Activated CD8-positive, alpha-beta memory T cell treated with anti-CD3 and anti-CD28 coated beads for 1 hour (primary cell): Measurements from ENCODE around the gene CUL9.

Experiments
- DNase-seq, 2 donors: peaks; one replicate each; pipeline ENCODE4 v3.0.0-alpha.2; 2020; ENCODE audit warnings: low read depth in 1 of 2; ENCODE audit errors: extremely low read depth in 1 of 2

The CUL9 gene

GRCh38 chr6:43269273-43270007, 87.4 kb downstream of the CUL9 start:
- DNase-seq = peak in 1 of 2 donors; percentile 22

GRCh38 chr6:43271103-43271815, 89.3 kb downstream of the CUL9 start:
- DNase-seq = no peak

DNA sequence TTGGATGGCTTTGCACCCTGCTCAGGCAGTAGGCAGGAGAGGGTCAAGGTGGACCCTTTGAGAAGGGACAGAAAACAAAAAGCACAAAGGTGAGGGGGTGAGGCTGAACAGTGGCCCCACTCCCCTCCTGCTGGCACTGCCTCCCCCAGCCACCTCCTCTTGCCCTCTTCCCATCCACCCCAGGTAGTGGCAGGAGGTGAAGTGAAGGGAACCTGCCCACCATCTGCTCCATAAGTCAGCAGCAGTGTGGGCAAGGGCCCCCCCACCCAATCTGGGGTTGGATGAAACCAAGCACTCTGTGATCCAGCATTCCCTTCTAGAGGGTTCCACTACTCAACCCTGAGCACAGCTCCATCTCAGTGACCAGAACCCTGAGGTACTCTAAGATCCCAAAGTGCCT, 89.9 kb downstream of the CUL9 start:
- DNase-seq = no peak

- DNase-seq = no peak
Observed at GRCh38 chr6:43273707-43274106, 91.7 kb downstream of the CUL9 start.
